Smooth muscle cell of the brain vasculature (primary cell): ENCODE measurements around the gene TRAPPC2.
"Not testable (repeated sequence)": the region's sequence is repeated elsewhere in the genome, so short reads cannot be mapped to it uniquely, and the experiment has no call there.

Source experiments
- DNase-seq: peaks from one replicate; pipeline ENCODE4 v3.0.0-alpha.2; 2012; ENCODE audit warnings: low read depth, low spot score

The TRAPPC2 gene

GRCh38 chrX:13698432-13698831, 36.0 kb downstream of the TRAPPC2 start:
- no peak for DNase-seq

- no peak for DNase-seq
These were observed 36.4 kb downstream of the TRAPPC2 start for GRCh38 chrX:13697976-13698375.

- DNase-seq, result no peak
These were observed 37.0 kb downstream of the TRAPPC2 start for GRCh38 chrX:13697455-13697854.

GRCh38 chrX:13695601-13696115, 38.8 kb downstream of the TRAPPC2 start:
- no peak for DNase-seq

GRCh38 chrX:13694983-13695382, 39.4 kb downstream of the TRAPPC2 start:
- DNase-seq, result no peak

GRCh38 chrX:13694359-13694758, 40.1 kb downstream of the TRAPPC2 start:
- no peak for DNase-seq

- DNase-seq, result no peak
These were observed 41.0 kb downstream of the TRAPPC2 start for GRCh38 chrX:13693341-13693961.

- no peak for DNase-seq
These were observed 41.6 kb downstream of the TRAPPC2 start for GRCh38 chrX:13692771-13693231.

GRCh38 chrX:13691841-13692371, 42.5 kb downstream of the TRAPPC2 start:
- DNase-seq, result no peak

GRCh38 chrX:13690836-13691235, 43.6 kb downstream of the TRAPPC2 start:
- no peak for DNase-seq

- DNase-seq, result no peak
These were observed 44.6 kb downstream of the TRAPPC2 start for GRCh38 chrX:13689741-13690211.

- no peak for DNase-seq
These were observed 45.3 kb downstream of the TRAPPC2 start, which contains the start of gene RAB9A for GRCh38 chrX:13688958-13689740. TSS of gene RAB9A (plus strand) at chrX:13689128. CDS start at chrX:13708747, 19,619 bp downstream.

- DNase-seq, result no peak
These were observed 45.9 kb downstream of the TRAPPC2 start for GRCh38 chrX:13688384-13688957.

GRCh38 chrX:13687203-13687602, 47.2 kb downstream of the TRAPPC2 start:
- DNase-seq, result no peak

- no peak for DNase-seq
These were observed 49.2 kb downstream of the TRAPPC2 start for GRCh38 chrX:13685126-13685763.

GRCh38 chrX:13684361-13684760, 50.1 kb downstream of the TRAPPC2 start:
- no peak for DNase-seq

- no peak for DNase-seq
These were observed 52.8 kb downstream of the TRAPPC2 start for GRCh38 chrX:13681595-13681994.

- DNase-seq, result not testable (repeated sequence)
These were observed 54.7 kb downstream of the TRAPPC2 start for GRCh38 chrX:13679700-13680099.

- no peak for DNase-seq
These were observed 57.5 kb downstream of the TRAPPC2 start for GRCh38 chrX:13676885-13677284.

- no peak for DNase-seq
These were observed 61.4 kb downstream of the TRAPPC2 start for GRCh38 chrX:13673016-13673415.

- DNase-seq, result no peak
These were observed 64.2 kb downstream of the TRAPPC2 start for GRCh38 chrX:13670197-13670596.
